8988T (cell line): Measurements from ENCODE around the gene COTL1.

Experiments used
- DNase-seq: peaks from one replicate; pipeline ENCODE4 v3.0.0; 2011

COTL1 gene

GRCh38 chr16:84613408-84614072 lies 4.3 kb downstream of the COTL1 start:
- DNase-seq, result no peak

- DNase-seq, result no peak
These were observed 5.2 kb downstream of the COTL1 start for GRCh38 chr16:84612686-84613085.

- no peak for DNase-seq
These were observed 6.8 kb downstream of the COTL1 start for GRCh38 chr16:84611041-84611440.

- no peak for DNase-seq
These were observed 7.5 kb downstream of the COTL1 start for GRCh38 chr16:84610376-84610775.

GRCh38 chr16:84609563-84610177 lies 8.2 kb downstream of the COTL1 start:
- DNase-seq, result no peak

- no peak for DNase-seq
These were observed 9.6 kb downstream of the COTL1 start for GRCh38 chr16:84608282-84608681.

- no peak for DNase-seq
These were observed 10.2 kb downstream of the COTL1 start for GRCh38 chr16:84607694-84608093.

- no peak for DNase-seq
These were observed 10.8 kb downstream of the COTL1 start for GRCh38 chr16:84607061-84607460.

GRCh38 chr16:84606081-84606875 lies 11.6 kb downstream of the COTL1 start:
- DNase-seq, result no peak

- DNase-seq, result no peak
These were observed 12.5 kb downstream of the COTL1 start for GRCh38 chr16:84605339-84605848.

- DNase-seq, result no peak
These were observed 13.3 kb downstream of the COTL1 start for GRCh38 chr16:84604477-84605013.

- no peak for DNase-seq
These were observed 13.9 kb downstream of the COTL1 start for GRCh38 chr16:84603940-84604339.

- DNase-seq, result no peak
These were observed 14.6 kb downstream of the COTL1 start for GRCh38 chr16:84603140-84603816.

- no peak for DNase-seq
These were observed 17.3 kb downstream of the COTL1 start for GRCh38 chr16:84600343-84601229.

GRCh38 chr16:84599521-84600202 lies 18.2 kb downstream of the COTL1 start:
- no peak for DNase-seq

GRCh38 chr16:84598360-84598759 lies 19.5 kb downstream of the COTL1 start:
- DNase-seq, result no peak

GRCh38 chr16:84597931-84598351 lies 19.9 kb downstream of the COTL1 start:
- no peak for DNase-seq

GRCh38 chr16:84597528-84597896 lies 20.4 kb downstream of the COTL1 start:
- no peak for DNase-seq

- DNase-seq, result no peak
These were observed 20.9 kb downstream of the COTL1 start for GRCh38 chr16:84596801-84597527.

GRCh38 chr16:84596161-84596560 lies 21.7 kb downstream of the COTL1 start:
- DNase-seq, result no peak

- no peak for DNase-seq
These were observed 22.8 kb downstream of the COTL1 start for GRCh38 chr16:84595052-84595481.
